GM18873 (cell line): ENCODE data around the gene ADIPOR2.
"Not testable (repeated sequence)": the region's sequence is repeated elsewhere in the genome, so short reads cannot be mapped to it uniquely, and the experiment has no call there.

ENCODE experiments used
- ATAC-seq: cut with Tn5 transposase; IDR thresholded peaks from one replicate; pipeline ENCODE4 v1.9.1; 2021; ENCODE audit warnings: mild to moderate bottlenecking, moderate library complexity, moderate number of reproducible peaks; ENCODE audit not compliant: unreplicated experiment, low FRiP score

Gene ADIPOR2

DNA sequence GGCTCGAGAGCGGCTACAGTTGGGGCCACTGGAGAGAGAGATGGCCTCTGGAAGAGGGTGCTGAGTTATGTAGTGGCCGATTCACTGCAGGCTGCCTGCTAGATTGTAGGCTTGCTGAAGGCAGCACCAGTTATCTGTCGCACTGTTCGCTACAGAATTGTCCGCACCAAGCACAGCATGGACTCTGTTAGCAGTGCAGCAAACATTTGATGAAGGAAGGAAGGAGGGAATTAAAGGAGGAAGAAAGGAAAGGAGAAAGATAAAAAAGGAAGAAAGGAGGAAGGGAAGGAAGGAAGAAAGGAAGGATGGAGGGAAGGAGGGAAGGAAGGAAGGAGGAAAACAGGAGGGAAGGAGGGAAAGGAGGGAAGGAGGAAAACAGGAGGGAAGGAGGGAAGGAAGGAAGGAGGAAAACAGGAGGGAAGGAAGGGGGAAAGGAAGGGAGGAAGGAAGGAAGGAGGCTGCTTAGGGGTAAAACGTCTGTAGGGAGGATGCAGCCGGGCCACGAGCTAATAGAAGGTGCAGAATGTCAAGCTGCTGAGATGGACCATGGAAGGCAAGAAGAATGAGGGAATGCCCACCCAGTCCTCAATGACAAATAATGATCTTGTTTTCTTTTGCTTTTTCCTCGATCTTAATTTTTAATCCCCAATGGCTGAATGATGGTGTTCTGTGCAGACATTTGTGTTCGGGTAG lies 27.3 kb upstream of the ADIPOR2 start:
- ATAC-seq = no peak

DNA sequence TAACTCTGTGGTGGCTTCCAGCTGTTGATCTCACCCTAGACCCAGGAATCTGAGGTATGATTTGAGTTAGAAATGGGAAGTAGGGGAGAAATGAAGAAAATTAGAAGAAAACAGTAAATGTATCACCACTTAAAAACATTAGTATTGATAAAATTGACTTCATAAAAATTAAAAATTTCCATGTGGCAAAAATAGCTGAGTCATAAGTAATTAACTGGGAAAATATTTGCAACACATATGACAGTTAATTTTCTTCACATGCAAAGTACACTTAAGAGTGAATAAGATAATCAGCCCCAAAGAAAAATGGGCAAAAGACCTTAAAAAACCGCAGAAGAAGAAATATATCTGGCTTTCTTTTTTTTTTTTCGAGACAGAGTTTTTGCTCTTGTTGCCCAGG lies 25.5 kb upstream of the ADIPOR2 start:
- ATAC-seq = no peak

DNA sequence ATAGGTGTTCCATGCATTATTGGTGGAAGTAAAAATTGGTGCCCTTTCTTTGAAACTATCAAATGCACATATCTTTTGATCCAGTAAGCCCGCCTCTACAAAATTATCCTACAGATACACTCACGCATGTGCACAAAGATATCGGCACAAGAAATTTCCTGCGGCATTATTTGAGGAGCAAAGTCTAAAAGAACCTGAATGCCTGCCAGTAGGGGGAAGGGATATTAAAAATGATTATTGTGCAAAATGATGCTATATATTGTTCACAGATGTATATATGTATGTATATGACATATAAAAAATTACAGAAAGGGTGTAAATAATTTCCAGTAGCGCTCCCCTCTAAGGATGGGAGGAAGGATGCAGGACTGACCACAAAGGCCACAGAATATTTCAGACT lies 24.7 kb upstream of the ADIPOR2 start:
- no peak for ATAC-seq

DNA sequence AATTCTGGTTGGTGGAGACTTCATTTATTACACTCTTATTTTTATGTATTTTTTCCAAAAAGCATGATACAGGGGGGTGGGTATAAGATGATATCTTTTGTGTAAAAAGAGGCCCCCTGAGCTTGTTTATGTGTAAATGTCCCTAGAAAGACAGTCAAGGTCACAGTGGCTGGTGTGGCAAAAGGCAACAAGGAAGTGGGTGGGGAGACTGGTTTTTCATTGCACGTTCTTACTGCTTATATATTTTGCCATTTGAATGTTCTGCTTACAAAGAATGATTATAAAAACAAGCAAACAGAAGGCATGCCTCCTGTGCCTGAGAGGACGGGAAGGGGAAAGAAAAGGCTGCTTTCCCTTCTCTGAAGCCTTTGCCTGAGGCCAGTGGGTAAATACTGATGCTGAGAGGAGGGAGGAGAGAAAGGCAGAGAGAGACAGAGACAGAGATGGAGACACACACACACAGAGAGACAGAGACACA lies 24.1 kb upstream of the ADIPOR2 start:
- ATAC-seq = no peak

DNA sequence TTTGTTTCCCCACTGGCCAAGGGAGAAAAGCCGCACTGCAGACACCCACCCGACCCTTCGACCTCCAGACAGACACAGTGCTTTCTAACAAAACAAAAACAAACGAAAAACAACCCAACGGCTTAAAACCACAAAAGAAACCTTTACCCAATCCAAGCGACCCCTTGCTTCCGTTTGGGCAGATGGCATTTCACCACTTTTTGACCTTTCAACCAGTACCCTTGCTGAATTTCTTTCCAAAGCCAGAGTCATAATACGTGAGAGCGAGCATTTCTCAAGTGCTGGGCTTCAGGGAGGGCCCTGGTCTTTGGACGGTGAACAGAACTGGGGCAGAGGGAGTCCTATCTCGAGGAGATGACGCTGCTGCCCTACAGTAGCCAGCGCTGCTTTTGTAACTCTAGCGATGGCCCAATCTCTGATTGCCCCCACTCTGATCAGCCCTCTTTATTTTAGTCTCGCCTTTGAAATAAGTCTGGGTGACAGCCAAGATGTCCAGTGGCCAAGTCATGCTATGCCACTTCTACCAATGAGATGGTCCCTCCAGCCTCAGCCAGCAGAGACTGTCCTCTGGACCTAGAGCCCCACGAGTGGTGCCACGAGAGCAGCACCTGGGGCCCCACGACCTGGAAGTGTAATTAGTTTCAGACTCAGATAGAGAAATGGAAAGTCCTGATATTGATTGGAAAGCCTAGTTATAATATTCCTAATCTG lies 21.9 kb upstream of the ADIPOR2 start:
- no peak for ATAC-seq

DNA sequence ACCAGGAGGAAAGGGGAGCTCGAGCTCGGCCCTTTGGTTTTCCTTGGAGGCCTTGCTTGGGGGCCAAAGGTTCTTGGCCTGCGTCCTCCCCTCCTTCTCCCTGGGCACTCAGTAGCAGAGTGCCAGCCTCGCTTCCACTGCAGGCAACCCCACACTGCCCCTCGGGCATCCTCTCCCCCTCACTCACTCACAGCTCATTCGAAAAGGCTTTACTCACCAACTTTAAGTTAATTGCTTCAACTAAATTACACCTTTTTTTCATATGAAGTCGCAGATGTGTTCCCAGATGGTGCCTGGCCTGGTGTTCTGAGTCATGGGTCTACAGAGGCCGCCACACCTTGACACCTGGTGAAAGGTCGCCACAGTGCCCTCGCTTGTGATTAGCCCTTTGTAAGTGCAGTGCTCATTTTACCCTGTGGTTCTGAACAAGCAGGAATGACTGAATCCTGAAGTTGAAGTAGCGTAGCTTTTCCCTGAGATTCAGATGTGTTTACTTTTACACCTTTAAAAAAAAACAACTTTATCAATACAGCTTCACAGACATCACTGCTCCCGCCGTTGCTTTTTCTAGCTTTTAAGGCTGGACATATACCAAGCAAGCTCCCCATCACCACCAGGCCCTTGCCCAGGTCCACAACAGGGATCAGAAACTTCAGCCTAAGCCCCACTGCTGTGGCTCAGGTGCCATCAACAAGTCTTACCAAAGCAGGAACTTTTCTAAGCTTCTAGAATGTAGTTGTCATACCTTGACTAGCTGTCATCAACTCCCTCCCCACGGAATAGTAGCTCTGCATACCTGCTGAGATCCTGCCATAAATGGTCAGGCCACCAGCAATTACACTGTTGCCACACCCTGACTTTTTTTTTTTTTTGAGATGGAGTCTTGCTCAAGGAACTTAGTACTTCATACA lies 20.3 kb upstream of the ADIPOR2 start:
- no peak for ATAC-seq

DNA sequence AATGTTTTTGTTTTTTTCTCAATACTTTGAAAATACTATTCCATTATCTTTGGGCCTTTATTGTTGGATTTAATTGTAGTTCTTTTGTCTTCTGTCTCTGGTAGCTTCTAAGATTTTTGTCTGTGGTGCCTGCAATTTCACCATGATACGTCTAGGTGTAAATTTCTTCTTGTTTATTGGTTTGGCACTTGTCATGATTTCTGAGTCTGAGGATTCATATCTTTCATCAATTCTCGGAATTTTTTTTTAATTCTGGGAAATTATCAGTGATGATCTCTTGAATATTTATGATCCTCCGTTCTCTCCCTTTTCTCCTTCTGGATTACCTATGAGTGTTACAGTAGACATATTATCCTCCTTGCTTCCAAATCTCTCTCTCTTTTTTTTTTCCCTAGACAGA lies 14.8 kb upstream of the ADIPOR2 start:
- ATAC-seq = no peak

DNA sequence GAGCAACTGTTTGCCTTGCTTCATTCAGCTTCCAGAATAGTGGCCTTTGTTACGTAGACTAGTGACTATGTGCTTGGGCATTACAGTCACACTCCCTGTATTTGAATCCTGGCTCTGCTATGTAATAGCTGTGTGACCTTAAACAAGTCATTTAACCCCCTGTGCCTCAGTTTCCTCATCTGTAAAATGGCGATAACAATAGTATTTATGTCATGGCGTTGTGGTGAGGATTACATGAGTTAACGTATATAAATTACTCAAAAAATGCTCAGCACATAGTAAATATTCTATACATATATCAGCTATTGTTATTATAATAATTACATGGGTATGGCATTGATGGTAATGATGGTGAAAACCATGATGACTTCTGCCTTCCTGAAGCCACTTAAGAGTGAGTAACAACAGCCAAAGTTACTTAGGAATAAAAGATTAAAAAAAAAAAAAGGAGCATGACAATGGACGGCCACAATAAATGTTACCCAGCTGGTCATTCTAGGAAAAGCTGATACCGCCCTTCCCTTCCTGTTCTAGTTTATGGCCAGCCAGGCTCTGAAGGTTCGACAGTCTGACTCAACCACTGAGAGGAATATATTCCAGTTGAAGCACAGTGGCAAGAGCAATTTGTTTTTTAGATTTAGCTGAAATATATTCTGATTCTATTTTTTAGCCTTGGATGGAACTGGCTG lies 9.9 kb upstream of the ADIPOR2 start:
- ATAC-seq = no peak

DNA sequence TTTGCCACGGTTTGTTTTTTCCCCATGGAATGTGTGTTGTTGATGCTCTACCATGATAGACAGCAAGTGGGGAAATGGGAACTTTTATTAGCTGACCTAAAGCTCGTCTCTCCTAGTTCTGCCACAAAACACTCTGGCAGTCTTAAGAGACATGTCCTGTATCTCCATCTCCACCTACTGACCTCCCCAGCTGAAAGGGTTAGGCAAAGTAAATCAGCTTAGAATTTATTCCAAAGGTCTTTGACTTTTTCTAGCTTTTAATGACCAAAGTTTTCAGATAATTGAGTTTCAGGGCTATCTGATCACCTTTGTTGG lies 9.4 kb upstream of the ADIPOR2 start:
- no peak for ATAC-seq

DNA sequence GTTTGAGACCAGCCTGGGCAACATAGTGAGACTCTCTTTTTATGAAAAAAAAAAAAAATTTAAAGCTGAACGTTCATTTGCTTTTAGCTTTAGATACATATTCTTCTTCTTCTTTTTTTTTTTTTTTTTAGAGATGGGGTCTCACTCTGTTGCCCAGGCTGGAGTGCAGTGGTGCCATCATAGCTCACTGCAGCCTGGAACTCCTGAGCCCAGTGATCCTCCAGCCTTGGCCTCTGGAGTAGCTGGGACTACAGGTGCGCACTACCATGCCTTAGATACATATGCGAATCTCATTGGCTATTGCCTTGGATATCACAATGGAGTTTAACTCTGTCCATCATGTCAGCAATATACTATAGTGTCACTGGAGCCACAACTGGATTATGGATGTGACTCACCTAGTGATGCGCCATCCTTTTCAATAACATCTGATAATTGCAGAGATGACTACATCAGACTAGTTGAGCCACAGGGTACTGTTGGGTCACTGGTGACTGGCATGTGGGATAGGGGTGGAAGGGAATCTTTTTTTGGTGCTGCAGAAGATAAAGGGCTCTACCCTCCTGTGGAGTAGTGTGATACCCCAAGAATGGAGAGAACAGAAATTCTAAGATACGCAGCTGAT lies 2.7 kb upstream of the ADIPOR2 start:
- no peak for ATAC-seq

DNA sequence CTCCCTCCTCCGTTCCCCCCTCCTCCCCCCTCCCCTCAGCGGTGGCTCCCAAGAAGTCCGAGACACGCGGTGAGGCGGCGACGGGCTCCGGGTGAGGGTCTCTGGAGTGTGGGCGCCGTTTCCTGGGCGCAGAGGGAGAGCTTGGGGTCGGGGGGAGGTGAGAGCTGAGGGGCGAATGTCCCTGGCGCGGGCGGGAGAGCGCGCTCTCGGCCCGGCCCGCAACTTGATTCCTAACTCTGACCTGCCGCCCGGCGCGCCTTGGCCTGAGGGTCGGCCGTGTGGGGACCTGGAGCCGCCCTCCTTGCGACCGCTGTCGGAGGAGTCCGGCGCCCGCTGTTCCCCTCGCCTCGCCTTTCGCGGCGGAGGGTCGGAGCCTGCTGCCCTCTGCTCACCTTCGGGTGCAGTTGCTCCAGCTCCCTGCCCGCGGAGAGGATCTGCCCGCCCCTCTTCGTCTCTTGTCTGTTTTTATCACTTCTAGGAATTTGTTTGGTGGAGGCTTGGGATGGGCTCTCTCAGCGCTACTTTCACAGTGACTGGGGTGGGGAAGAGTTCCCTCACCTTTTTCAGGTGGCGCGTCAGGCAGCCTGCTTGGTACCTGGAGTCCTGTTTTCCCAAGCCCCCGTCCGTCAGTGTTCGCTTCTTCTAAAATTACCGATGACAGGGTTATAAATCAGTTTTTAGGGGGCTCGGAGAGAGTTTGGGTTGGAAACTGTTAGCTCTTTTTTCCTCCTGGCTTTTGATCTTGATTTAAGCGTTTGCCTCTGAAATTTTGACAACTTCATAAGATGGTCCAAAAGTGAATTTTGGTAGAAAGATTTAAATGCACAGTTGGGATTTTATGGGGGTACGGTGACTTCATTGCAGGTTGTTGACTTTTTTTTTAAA lies 495 bp downstream of the ADIPOR2 start:
- peak; percentile 23 for ATAC-seq

DNA sequence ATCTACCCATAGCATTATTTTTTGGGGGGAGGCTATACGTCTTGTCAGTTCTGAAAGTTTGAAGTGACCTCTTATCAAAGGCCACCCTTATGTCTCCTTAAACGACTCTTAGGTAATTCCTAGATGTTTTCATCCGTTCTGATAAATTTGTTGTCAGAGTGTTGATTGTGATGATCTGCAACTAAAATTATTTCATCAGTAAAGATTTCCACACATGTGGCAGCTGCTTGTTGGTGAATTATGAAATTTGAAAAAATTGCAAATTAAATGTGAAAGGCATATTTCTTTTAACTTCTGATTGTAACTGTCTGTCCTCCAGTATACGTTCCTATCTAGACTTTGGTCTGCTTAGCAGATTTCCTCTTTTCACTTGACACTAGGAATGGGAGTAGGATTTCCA lies 1.4 kb downstream of the ADIPOR2 start:
- ATAC-seq = no peak

DNA sequence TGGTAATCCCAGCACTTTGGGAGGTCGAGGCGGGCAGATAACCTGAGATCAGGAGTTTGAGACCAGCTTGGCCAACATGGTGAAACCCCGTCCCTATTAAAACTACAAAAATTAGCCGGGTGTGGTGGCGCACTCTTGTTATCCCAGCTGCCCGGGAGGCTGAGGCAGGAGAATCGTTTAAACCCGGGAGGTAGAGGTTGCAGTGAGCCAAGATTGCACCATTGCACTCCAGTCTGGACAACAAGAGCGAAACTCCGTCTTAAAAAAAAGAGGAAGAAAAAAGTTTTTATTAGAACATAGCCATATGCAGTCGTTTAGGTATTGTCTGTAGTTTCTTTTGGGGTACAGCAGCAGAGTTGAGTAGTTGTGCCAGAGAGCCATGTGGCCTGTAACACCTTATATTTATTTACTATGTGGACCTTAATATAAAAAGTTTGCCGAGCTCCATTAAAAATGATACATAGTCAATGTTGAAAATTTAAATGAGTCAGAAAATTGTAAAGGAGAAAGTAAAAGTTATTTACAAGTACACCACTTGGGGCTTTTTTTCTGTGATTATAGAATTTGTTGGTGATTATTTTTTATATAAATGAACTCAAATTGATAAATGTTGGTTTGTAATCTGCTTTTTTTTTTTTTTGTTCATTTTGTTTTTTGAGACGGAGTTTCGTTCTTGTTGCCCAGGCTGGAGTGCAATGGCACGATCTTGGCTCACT lies 2.2 kb downstream of the ADIPOR2 start:
- ATAC-seq = no peak

DNA sequence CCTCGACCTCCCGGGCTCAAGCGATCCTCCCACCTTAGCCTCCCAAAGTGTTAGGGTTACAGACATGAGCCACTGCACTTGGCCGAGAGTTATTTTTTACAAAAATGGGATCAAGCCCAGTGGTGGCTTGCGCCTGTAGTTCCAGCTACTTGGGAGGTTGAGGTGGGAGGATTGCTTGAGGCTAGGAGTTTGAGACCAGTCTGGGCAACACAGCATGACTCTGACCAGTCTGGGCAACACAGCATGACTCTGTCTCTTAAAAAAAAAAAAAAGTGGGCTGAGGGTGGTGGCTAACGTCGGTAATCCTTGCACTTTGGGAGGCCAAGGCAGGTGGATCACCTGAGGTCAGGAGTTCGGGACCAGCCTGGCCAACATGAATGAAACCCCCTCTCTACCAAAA lies 4.2 kb downstream of the ADIPOR2 start:
- not testable (repeated sequence) for ATAC-seq

DNA sequence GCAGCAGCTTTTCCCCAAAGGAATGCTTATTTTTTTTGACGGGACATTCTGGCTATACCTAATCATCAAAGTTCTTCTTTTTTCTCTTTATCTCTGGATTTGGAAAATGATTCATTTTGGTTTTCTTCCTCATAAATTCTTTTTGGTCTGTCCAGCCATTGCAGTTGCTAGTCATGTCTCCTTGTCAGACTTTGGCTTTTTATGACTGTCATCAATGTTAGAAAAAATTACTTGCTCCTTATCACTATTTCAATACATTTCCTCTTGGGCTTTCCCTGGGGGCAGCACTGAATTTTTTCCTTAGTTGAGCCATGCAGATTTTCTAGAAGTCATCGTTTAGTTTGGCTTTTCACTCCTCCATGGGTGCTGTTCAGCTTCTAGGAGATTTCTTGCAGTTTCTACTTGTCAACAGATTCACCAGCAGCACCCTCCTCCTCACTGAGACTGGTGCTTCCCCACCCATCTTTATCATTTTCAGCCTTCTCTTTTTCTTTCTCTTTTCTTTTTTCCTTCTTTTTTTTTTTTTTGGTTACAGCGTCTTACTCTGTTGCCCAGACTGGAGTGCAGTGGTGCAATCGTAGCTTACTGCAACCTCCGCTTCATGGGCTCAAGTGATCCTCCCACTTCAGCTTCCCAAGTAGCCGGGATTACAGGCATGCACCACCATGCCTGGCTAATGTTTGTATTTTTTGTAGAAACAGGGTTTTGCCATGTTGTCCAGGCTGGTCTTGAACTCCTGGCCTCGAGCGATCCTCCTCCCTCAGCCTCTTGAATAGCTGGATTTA lies 5.2 kb downstream of the ADIPOR2 start:
- no peak for ATAC-seq

DNA sequence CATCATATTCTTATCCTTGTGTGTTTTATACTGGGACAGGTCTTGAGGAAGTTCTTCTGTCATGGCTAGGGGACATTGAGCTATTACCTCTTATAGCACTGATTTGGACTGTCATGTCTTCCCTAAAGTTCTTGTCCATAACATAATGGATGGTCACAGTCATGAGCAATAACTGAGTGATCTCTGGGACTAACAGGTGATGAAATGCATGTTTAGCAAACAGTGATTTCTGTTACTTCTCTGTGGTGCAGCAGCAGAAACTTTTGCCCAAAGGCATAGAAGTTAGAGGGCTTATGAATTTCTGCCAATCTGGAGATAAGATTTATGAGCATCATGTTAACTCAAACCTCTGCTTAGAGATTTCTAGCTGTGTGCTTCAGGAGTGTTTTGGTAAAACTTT lies 5.9 kb downstream of the ADIPOR2 start:
- no peak for ATAC-seq

DNA sequence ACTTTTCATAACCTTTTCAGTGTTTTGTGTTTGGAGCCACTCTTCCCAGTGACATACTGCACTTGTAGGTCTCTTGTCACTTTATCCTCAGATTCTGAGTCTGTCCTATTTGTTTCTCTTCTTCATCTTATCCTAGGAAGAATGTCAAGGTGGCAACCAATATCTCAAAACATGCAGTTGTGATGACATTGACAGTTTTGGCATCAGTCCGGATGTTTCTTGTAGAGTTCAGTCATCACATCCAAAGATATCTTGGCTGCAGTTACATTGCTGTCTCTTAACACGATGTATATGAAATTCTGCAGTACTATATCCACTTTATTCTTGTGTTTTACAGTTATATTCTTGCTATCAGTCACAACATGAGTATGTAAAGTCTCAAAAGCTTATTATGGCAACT lies 6.4 kb downstream of the ADIPOR2 start:
- no peak for ATAC-seq

DNA sequence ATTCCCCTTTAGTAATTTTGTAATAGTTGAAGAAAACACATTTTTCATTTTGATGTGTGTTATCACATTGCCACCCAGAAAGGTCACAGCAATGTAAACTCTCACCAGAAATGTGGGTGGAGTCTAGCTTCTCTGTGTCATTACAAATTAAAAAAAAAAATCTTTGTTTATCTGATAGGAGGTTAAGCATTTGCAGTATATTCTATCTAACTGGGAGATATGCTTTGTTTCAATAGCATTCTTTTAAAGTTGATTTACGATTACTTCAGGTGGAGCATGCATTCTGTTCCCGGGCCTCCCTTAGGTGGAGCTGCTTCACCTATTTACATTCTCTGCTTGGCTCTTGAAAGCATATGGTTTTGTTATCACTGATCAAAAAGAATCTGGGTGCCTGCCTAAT lies 7.8 kb downstream of the ADIPOR2 start:
- no peak for ATAC-seq
